HepG2 (cell line): Measurements from ENCODE around the gene SCP2D1. TPM values are rescaled to one million over a fixed set of nuclear protein-coding genes. Genes with fewer than 3 reads are reported as not detected.

ENCODE experiments used
- CENPBD1 ChIP-seq: sonication (generic); formaldehyde crosslinking; IDR thresholded peaks from 2 replicates; pipeline ENCODE4 v1.8.0; 2022; ENCODE audit warnings: missing genetic modification reagents, low read depth, mild to moderate bottlenecking, borderline replicate concordance
- HNRNPLL ChIP-seq: fragments of 200-400 bp; formaldehyde crosslinking; IDR thresholded peaks from 2 replicates; pipeline ENCODE4 v1.6.1; 2017; ENCODE audit warnings: mild to moderate bottlenecking, low read depth, low read length; ENCODE audit not compliant: poor library complexity, severe bottlenecking
- KDM6A ChIP-seq: IDR thresholded peaks from 2 replicates; pipeline ENCODE4 v1.6.1; 2016; ENCODE audit warnings: low read depth
- POLR2A ChIP-seq, 2 experiments: IDR thresholded peaks; 2 replicates each; pipeline ENCODE4 v1.6.1; 2011; ENCODE audit warnings: low read depth in 2 of 2, low read length in 2 of 2, mild to moderate bottlenecking in 1 of 2, moderate library complexity in 1 of 2; ENCODE audit not compliant: insufficient read depth in 1 of 2
- POLR2AphosphoS2 ChIP-seq: IDR thresholded peaks from 2 replicates; pipeline ENCODE4 v1.6.1; 2011; ENCODE audit warnings: low read depth, low read length, improper control_type of control experiment
- RFX1 ChIP-seq: fragments of 450-650 bp; IDR thresholded peaks from 2 replicates; pipeline ENCODE4 v1.6.1; 2017
- TOPORS ChIP-seq: sonication (generic); formaldehyde crosslinking; IDR thresholded peaks from 2 replicates; pipeline ENCODE4 v1.8.0; 2023; ENCODE audit warnings: mild to moderate bottlenecking, missing genetic modification reagents
- ZNF20 ChIP-seq: sonication (generic); formaldehyde crosslinking; IDR thresholded peaks from 2 replicates; pipeline ENCODE4 v1.4.0; 2020; ENCODE audit warnings: mild to moderate bottlenecking, moderate library complexity, missing genetic modification reagents
- ZNF234 ChIP-seq: sonication (generic); formaldehyde crosslinking; conservative IDR thresholded peaks from 2 replicates; pipeline ENCODE4 v1.5.1; 2020; ENCODE audit warnings: mild to moderate bottlenecking, missing genetic modification reagents
- ZNF607 ChIP-seq: sonication (generic); formaldehyde crosslinking; IDR thresholded peaks from 2 replicates; pipeline ENCODE4 v1.5.1; 2020; ENCODE audit warnings: missing genetic modification reagents, mild to moderate bottlenecking, borderline replicate concordance
- ZNF816 ChIP-seq: sonication (generic); formaldehyde crosslinking; IDR thresholded peaks from 2 replicates; pipeline ENCODE4 v1.8.0; 2022; ENCODE audit warnings: missing genetic modification reagents, mild to moderate bottlenecking, borderline replicate concordance
- polyA plus RNA-seq, 8 experiments: library from polyadenylated mRNA; depleted of rRNA in 3 of 8; stranded (reverse) in 7 of 8; unstranded in 1 of 8; fragments of >200 nt; fragmentation: Illumina TruSeq in 4 of 8; extraction: Trizol in 4 of 8; gene quantifications; 2 replicates each; pipeline versions ENCODE4 v1.2.1 to v1.2.3, GENCODE V29; 2011 to 2016; ENCODE audit warnings: low read depth in 4 of 8, missing spikeins in 1 of 8, mixed read lengths in 1 of 8; ENCODE audit not compliant: insufficient read depth in 1 of 8
- total RNA-seq, 5 experiments: library from RNA; depleted of rRNA; stranded (reverse); fragments of >200 nt; fragmentation: Illumina TruSeq; extraction: Trizol; gene quantifications; 2 replicates each; pipeline ENCODE4 v1.2.3, GENCODE V29; 2016; ENCODE audit warnings: low read depth in 1 of 5
- TF ChIP-seq, protein P1 (sequence below): sonication (generic); formaldehyde crosslinking; IDR thresholded peaks from 2 replicates; pipeline ENCODE4 v1.9.0; 2021; ENCODE audit warnings: missing genetic modification reagents, borderline replicate concordance
- TF ChIP-seq, protein P2 (sequence below): sonication (generic); formaldehyde crosslinking; IDR thresholded peaks from 2 replicates; pipeline ENCODE4 v1.4.0; 2020; ENCODE audit warnings: missing genetic modification reagents, borderline replicate concordance
- TF ChIP-seq, protein P3 (sequence below): sonication (generic); formaldehyde crosslinking; IDR thresholded peaks from 2 replicates; pipeline ENCODE4 v1.5.1; 2020; ENCODE audit warnings: missing genetic modification reagents, mild to moderate bottlenecking, borderline replicate concordance
- TF ChIP-seq, protein P4 (sequence below): sonication (generic); formaldehyde crosslinking; conservative IDR thresholded peaks from 2 replicates; pipeline ENCODE4 v1.4.0; 2020; ENCODE audit warnings: missing genetic modification reagents

The SCP2D1 gene
- total and polyA plus RNA-seq, 2 of the 13 experiments (the other 11 are each of a cell fraction or from before 2014, with no cell fraction given) = not detected

- TF ChIP-seq ZNF816 (CRISPR knock-in tag) (no peak), CENPBD1 (CRISPR knock-in tag) (no peak), POLR2AphosphoS2 (no peak), RFX1 (no peak), ZNF20 (CRISPR knock-in tag) (0 out of 2 replicates have a peak, but pooled peaks have one; percentile 58), KDM6A (CRISPR knock-in tag) (no peak), TOPORS (CRISPR knock-in tag) (no peak), HNRNPLL (no peak), POLR2A (IDR thresholded peaks at IDR 0.05; ENCODE audit: insufficient read depth in 1 of 2, low read depth in 2 of 2, low read length in 2 of 2) (peak; percentile 89 to 95), ZNF607 (CRISPR knock-in tag) (peak; percentile 59; the same call in 1 of the 2 replicates), ZNF234 (CRISPR knock-in tag) (no peak)
- TF ChIP-seq, protein P1, sequence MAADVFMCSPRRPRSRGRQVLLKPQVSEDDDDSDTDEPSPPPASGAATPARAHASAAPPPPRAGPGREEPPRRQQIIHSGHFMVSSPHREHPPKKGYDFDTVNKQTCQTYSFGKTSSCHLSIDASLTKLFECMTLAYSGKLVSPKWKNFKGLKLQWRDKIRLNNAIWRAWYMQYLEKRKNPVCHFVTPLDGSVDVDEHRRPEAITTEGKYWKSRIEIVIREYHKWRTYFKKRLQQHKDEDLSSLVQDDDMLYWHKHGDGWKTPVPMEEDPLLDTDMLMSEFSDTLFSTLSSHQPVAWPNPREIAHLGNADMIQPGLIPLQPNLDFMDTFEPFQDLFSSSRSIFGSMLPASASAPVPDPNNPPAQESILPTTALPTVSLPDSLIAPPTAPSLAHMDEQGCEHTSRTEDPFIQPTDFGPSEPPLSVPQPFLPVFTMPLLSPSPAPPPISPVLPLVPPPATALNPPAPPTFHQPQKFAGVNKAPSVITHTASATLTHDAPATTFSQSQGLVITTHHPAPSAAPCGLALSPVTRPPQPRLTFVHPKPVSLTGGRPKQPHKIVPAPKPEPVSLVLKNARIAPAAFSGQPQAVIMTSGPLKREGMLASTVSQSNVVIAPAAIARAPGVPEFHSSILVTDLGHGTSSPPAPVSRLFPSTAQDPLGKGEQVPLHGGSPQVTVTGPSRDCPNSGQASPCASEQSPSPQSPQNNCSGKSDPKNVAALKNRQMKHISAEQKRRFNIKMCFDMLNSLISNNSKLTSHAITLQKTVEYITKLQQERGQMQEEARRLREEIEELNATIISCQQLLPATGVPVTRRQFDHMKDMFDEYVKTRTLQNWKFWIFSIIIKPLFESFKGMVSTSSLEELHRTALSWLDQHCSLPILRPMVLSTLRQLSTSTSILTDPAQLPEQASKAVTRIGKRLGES (CRISPR knock-in tag) = peak; percentile 60; the same call in 1 of the 2 replicates
- TF ChIP-seq, protein P2, sequence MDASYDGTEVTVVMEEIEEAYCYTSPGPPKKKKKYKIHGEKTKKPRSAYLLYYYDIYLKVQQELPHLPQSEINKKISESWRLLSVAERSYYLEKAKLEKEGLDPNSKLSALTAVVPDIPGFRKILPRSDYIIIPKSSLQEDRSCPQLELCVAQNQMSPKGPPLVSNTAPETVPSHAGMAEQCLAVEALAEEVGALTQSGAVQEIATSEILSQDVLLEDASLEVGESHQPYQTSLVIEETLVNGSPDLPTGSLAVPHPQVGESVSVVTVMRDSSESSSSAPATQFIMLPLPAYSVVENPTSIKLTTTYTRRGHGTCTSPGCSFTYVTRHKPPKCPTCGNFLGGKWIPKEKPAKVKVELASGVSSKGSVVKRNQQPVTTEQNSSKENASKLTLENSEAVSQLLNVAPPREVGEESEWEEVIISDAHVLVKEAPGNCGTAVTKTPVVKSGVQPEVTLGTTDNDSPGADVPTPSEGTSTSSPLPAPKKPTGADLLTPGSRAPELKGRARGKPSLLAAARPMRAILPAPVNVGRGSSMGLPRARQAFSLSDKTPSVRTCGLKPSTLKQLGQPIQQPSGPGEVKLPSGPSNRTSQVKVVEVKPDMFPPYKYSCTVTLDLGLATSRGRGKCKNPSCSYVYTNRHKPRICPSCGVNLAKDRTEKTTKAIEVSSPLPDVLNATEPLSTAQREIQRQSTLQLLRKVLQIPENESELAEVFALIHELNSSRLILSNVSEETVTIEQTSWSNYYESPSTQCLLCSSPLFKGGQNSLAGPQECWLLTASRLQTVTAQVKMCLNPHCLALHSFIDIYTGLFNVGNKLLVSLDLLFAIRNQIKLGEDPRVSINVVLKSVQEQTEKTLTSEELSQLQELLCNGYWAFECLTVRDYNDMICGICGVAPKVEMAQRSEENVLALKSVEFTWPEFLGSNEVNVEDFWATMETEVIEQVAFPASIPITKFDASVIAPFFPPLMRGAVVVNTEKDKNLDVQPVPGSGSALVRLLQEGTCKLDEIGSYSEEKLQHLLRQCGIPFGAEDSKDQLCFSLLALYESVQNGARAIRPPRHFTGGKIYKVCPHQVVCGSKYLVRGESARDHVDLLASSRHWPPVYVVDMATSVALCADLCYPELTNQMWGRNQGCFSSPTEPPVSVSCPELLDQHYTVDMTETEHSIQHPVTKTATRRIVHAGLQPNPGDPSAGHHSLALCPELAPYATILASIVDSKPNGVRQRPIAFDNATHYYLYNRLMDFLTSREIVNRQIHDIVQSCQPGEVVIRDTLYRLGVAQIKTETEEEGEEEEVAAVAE (CRISPR knock-in tag) = peak; percentile 80; the same call in 1 of the 2 replicates
- TF ChIP-seq, protein P3, sequence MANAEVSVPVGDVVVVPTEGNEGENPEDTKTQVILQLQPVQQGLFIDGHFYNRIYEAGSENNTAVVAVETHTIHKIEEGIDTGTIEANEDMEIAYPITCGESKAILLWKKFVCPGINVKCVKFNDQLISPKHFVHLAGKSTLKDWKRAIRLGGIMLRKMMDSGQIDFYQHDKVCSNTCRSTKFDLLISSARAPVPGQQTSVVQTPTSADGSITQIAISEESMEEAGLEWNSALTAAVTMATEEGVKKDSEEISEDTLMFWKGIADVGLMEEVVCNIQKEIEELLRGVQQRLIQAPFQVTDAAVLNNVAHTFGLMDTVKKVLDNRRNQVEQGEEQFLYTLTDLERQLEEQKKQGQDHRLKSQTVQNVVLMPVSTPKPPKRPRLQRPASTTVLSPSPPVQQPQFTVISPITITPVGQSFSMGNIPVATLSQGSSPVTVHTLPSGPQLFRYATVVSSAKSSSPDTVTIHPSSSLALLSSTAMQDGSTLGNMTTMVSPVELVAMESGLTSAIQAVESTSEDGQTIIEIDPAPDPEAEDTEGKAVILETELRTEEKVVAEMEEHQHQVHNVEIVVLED (CRISPR knock-in tag) = peak; percentile 91
- TF ChIP-seq, protein P4, sequence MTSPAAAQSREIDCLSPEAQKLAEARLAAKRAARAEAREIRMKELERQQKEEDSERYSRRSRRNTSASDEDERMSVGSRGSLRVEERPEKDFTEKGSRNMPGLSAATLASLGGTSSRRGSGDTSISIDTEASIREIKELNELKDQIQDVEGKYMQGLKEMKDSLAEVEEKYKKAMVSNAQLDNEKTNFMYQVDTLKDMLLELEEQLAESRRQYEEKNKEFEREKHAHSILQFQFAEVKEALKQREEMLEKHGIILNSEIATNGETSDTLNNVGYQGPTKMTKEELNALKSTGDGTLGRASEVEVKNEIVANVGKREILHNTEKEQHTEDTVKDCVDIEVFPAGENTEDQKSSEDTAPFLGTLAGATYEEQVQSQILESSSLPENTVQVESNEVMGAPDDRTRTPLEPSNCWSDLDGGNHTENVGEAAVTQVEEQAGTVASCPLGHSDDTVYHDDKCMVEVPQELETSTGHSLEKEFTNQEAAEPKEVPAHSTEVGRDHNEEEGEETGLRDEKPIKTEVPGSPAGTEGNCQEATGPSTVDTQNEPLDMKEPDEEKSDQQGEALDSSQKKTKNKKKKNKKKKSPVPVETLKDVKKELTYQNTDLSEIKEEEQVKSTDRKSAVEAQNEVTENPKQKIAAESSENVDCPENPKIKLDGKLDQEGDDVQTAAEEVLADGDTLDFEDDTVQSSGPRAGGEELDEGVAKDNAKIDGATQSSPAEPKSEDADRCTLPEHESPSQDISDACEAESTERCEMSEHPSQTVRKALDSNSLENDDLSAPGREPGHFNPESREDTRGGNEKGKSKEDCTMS (CRISPR knock-in tag) = no peak
Measured at GRCh38 chr20:18793625-18794427, 19.8 kb upstream of the SCP2D1 start (continued).
